Psoas muscle (tissue), 8 donors: ENCODE results near the gene AOPEP. TPM values are rescaled to one million over a fixed set of nuclear protein-coding genes. Genes with fewer than 3 reads are reported as not detected.

Experiments used
- ATAC-seq, 4 donors: fragments of 200-7000 bp; cut with Tn5 transposase; one replicate each; pipeline ENCODE4 v1.9.1; 2020; ENCODE audit warnings: moderate library complexity in 3 of 4, mild to moderate bottlenecking in 2 of 4
- DNase-seq, 2 donors: peaks; one replicate each; pipeline ENCODE4 v3.0.0-alpha.2; 2020
- H3K27ac ChIP-seq: fragments of 200-600 bp; one replicate; pipeline ENCODE4 v1.8.0; 2022
- H3K27me3 ChIP-seq, 3 donors: fragments of 200-600 bp in 1 of 3; one replicate each; pipeline versions ENCODE4 v1.6.1 to v1.8.0; 2013 to 2022; ENCODE audit warnings: low read length in 2 of 3, mild to moderate bottlenecking in 2 of 3, moderate library complexity in 1 of 3; ENCODE audit not compliant: insufficient read depth in 3 of 3
- H3K36me3 ChIP-seq, 2 donors: fragments of 200-600 bp in 1 of 2; one replicate each; pipeline versions ENCODE4 v1.6.1 to v1.8.0; 2013 to 2022; ENCODE audit warnings: low read depth in 1 of 2, mild to moderate bottlenecking in 1 of 2, moderate library complexity in 1 of 2; ENCODE audit not compliant: insufficient read depth in 1 of 2
- H3K4me1 ChIP-seq: fragments of 200-600 bp; one replicate; pipeline ENCODE4 v1.8.0; 2022
- H3K4me3 ChIP-seq: fragments of 200-600 bp; one replicate; pipeline ENCODE4 v1.8.0; 2022; ENCODE audit warnings: mild to moderate bottlenecking
- H3K9me3 ChIP-seq: fragments of 200-600 bp; one replicate; pipeline ENCODE4 v1.8.0; 2022
- WGBS, 3 donors: extraction: QIAGEN DNeasy Blood & Tissue Kit; methylation state at CpG; one replicate each; pipeline versions ENCODE4 v1.1.6 to v1.1.7; 2013; 5-methylcytosine and 5-hydroxymethylcytosine counted together
- intact Hi-C, 2 donors: fragments of 100-400 bp; cut with DNase I; formaldehyde crosslinking; loops; one replicate each; pipeline versions ENCODE4 v1.11.0 to v1.14.2; 2022
- polyA plus RNA-seq, 3 donors: library from polyadenylated mRNA; stranded (reverse); fragments of 200-250 nt; gene quantifications; one replicate each; pipeline ENCODE4 v1.2.3, GENCODE V29; 2013
- total RNA-seq, 4 donors: library from RNA; stranded (reverse); fragmentation: NEBNext Ultra II Directional in 2 of 4; extraction: Animal tissue kit (Norgen Biotek cat#: 25700) in 2 of 4; gene quantifications; one replicate each; pipeline versions ENCODE4 v1.2.1 to v1.2.4, GENCODE V29; 2021 to 2023
- TF ChIP-seq, protein P1 (sequence below): fragments of 200-600 bp; IDR thresholded peaks from one replicate; pipeline ENCODE4 v1.8.0; 2022; ENCODE audit warnings: antibody characterized with exemption
- donor health status: healthy with polysubstance abuse.
- donor health status: DM: no; HTN: no; CAD: no; lungs with moderate emphysema.
- donor health status: Bipolar disorder and iron deficiency.
- donor health status: healthy.
- donor health status: DM: yes; HTN: yes; CAD: no.
- donor health status: DM: no; HTN: no; CAD: no.
- donor health status: DM: no; HTN: no; CAD: no.
- donor health status: DM: yes; HTN: yes; CAD: no.

AOPEP gene
- total and polyA plus RNA-seq, 7 donors, result 46.4 to 96.9 (median 78.6) TPM

GRCh38 chr9:94894094-94894699 is 167.7 kb downstream of the AOPEP start:
- TF ChIP-seq, protein P1, sequence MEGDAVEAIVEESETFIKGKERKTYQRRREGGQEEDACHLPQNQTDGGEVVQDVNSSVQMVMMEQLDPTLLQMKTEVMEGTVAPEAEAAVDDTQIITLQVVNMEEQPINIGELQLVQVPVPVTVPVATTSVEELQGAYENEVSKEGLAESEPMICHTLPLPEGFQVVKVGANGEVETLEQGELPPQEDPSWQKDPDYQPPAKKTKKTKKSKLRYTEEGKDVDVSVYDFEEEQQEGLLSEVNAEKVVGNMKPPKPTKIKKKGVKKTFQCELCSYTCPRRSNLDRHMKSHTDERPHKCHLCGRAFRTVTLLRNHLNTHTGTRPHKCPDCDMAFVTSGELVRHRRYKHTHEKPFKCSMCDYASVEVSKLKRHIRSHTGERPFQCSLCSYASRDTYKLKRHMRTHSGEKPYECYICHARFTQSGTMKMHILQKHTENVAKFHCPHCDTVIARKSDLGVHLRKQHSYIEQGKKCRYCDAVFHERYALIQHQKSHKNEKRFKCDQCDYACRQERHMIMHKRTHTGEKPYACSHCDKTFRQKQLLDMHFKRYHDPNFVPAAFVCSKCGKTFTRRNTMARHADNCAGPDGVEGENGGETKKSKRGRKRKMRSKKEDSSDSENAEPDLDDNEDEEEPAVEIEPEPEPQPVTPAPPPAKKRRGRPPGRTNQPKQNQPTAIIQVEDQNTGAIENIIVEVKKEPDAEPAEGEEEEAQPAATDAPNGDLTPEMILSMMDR, result no peak
- intact Hi-C loops, result no loop called here
- ATAC-seq (no peak), DNase-seq (no peak)
- Histone ChIP-seq H3K27me3 (no peaks in the 10 kb centered on the region), H3K4me3 (no peak overlapping the region), H3K27ac (no peak overlapping the region), H3K4me1 (no peaks in the 10 kb centered on the region), H3K36me3 (no peaks in the 10 kb centered on the region), H3K9me3 (peaks cover 7% of the 10 kb centered on the region)
- WGBS, 3 donors, result 43 to 61% (median 46%) methylated on average over 1 of the region's 1 CpG

DNA sequence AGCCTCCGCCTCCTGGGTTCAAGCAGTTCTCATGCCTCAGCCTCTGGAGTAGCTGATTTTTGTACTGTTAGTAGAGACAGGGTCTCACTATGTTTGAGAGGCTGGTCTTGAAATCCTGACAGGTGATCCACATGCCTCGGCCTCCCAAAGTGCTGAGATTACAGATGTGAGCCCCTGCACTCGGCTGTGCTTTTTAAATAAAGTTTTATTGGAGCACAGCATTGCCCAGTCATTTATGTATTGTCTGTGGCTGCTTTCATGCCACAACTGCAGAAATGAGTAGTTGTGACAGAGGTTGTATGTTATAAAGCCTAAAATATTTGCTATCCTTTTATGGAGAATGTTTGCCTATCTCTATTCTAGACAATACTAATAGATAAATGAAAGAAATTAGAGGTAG is 169.2 kb downstream of the AOPEP start:
- Histone ChIP-seq H3K4me1 (no peaks in the 10 kb centered on the region), H3K36me3 (no peaks in the 10 kb centered on the region), H3K4me3 (no peak overlapping the region), H3K27ac (no peak overlapping the region), H3K9me3 (peaks cover 6% of the 10 kb centered on the region), H3K27me3 (no peaks in the 10 kb centered on the region)
- no peak for DNase-seq
- no peak for ATAC-seq
- 62 to 81% (median 64%) methylated on average over 3 of the region's 3 CpGs for WGBS, 3 donors
- TF ChIP-seq, protein P1, result no peak
- intact Hi-C loops, result no loop called here

- intact Hi-C loops, result no loop called here
- ATAC-seq (no peak), DNase-seq (no peak)
- no peaks in the 10 kb centered on the region for H3K4me1 ChIP-seq
- H3K27ac ChIP-seq, result no peak overlapping the region
- WGBS, 3 donors, result 93 to 96% (median 95%) methylated on average over 3 of the region's 3 CpGs
- no peaks in the 10 kb centered on the region for H3K36me3 ChIP-seq
- H3K4me3 ChIP-seq, result no peak overlapping the region
- no peaks in the 10 kb centered on the region for H3K9me3 ChIP-seq
- H3K27me3 ChIP-seq, result no peaks in the 10 kb centered on the region
- TF ChIP-seq, protein P1, result no peak
These were observed 170.0 kb downstream of the AOPEP start for GRCh38 chr9:94896512-94896911.

DNA sequence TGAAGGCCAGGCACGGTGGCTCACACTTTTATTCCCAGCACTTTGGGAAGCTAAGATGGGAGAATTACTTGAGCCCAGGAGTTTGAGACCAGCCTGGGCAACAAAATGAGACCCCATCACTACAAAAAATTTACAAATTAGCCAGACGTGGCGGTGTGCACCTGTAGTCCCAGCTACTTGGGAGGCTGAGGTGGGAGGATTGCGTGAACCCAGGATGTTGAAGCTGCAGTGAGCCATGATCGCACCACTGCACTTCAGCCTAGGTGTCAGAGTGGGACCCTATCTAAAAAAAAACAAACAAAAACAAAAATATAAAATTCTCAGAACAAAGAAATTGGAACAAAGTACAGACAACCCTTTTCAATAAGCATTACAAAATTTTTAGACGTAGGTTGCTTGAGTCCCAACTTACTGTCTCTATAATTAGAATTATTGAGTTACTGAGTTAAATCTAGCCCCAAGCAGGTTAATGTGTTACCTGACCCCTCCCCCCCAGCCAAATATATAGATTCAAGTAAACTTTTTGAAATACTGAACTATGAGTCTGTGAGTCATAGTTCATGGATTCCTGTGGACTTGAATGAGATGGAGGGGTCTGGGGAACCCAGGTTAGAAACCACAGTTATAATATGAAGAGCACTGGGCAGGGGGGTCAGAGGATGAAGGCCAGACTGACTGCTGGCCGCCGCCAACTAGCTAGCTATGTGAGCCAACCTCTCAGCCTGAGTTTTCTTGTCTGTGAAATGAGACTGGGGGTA is 173.1 kb downstream of the AOPEP start:
- no peak overlapping the region for H3K4me3 ChIP-seq
- H3K9me3 ChIP-seq, result no peaks in the 10 kb centered on the region
- H3K4me1 ChIP-seq, result peaks cover 5% of the 10 kb centered on the region
- ATAC-seq (no peak), DNase-seq (no peak)
- intact Hi-C loops, result loop anchor here in 1 of 2 donors (2.0 kb wide), 1 partner anchor 75 kb away; no protein-coding TSS in a partner anchor
- H3K27me3 ChIP-seq, result no peaks in the 10 kb centered on the region
- WGBS, 3 donors, result 91 to 96% (median 95%) methylated on average over 8 of the region's 8 CpGs
- TF ChIP-seq, protein P1, result no peak
- H3K27ac ChIP-seq, result peak overlapping the region; percentile 69
- H3K36me3 ChIP-seq, result no peaks in the 10 kb centered on the region
